Dedifferentiated amniotic fluid mesenchymal stem cell (primary cell): ENCODE results near the gene MIEN1.
"Not testable (repeated sequence)": the region's sequence is repeated elsewhere in the genome, so short reads cannot be mapped to it uniquely, and the experiment has no call there.

Source experiments
- DNase-seq: peaks from one replicate; pipeline ENCODE4 v3.0.0-alpha.2; 2016; ENCODE audit errors: extremely low spot score

The MIEN1 gene

GRCh38 chr17:39755554-39756379 is 25.4 kb upstream of the MIEN1 start:
- no peak for DNase-seq

GRCh38 chr17:39754958-39755553 is 24.7 kb upstream of the MIEN1 start:
- DNase-seq: no peak

- DNase-seq: peak; percentile 65
These were observed 24.0 kb upstream of the MIEN1 start for GRCh38 chr17:39754161-39754957.

GRCh38 chr17:39753514-39754160 is 23.3 kb upstream of the MIEN1 start:
- DNase-seq: no peak

- DNase-seq: no peak
These were observed 22.0 kb upstream of the MIEN1 start for GRCh38 chr17:39752241-39752881.

GRCh38 chr17:39751637-39752036 is 21.3 kb upstream of the MIEN1 start:
- no peak for DNase-seq

- no peak for DNase-seq
These were observed 20.7 kb upstream of the MIEN1 start for GRCh38 chr17:39751016-39751543.

- no peak for DNase-seq
These were observed 20.0 kb upstream of the MIEN1 start for GRCh38 chr17:39750131-39751015.

GRCh38 chr17:39748444-39749034 is 18.2 kb upstream of the MIEN1 start:
- not testable (repeated sequence) for DNase-seq

- DNase-seq: no peak
These were observed 17.4 kb upstream of the MIEN1 start for GRCh38 chr17:39747745-39748144.

- no peak for DNase-seq
These were observed 15.8 kb upstream of the MIEN1 start for GRCh38 chr17:39746145-39746461.

GRCh38 chr17:39745335-39746144 is 15.2 kb upstream of the MIEN1 start:
- no peak for DNase-seq

- DNase-seq: no peak
These were observed 14.5 kb upstream of the MIEN1 start for GRCh38 chr17:39744836-39745215.

- DNase-seq: no peak
These were observed 13.9 kb upstream of the MIEN1 start for GRCh38 chr17:39744075-39744835.

- no peak for DNase-seq
These were observed 12.6 kb upstream of the MIEN1 start for GRCh38 chr17:39742856-39743436.

GRCh38 chr17:39742126-39742855 is 12.0 kb upstream of the MIEN1 start:
- no peak for DNase-seq

- no peak for DNase-seq
These were observed 10.2 kb upstream of the MIEN1 start for GRCh38 chr17:39740357-39741111.
